NCI-H524 (cell line): Measurements from ENCODE around the gene GSTM2.

Experiments used
- DNase-seq, 2 experiments: peaks; one replicate each; lab custom pipeline; 2025; lab: John Stamatoyannopoulos, UW

Gene GSTM2

DNA sequence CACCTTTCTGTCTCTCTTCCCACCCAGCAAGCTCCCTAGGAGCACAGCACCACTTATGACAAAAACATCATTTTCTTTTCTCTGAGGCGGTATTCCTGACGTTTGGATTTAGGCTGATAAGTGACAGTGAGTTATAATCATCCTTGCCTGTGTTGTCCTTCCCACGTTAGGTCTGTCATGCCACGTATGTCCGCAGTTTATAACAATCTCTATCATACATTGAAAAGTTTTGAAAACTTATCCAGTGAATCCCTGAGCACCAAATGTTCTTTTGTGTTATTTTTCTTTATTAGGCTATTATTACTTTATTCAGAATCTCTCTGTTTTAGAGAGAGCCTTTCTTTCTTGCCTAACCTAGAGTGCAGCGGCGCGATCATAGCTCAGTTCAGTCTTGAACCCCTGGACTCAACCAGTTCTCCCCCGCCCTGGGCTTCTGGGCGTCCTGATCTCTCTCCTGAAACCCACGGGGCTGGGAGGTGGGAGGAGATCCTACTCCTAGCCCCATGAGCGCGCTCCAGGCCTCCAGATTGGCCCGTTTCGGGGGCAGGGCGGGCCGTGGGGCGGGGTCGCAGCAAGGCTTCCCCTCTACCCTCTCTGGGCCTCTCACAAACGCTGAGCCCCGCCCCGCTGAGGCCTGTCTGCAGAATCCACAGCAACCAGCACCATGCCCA is at the start of gene GSTM2:
Gene GSTM2, plus strand, starts transcription at position 606 of the 671 bp plus-strand sequence. Its CDS starts 59 bp downstream, at position 665.
- peak; percentile 60 to 77 for DNase-seq

- DNase-seq: peak; percentile 14 to 25
Observed at GRCh38 chr1:109618661-109619575, 48.9 kb upstream of the GSTM2 start.

DNA sequence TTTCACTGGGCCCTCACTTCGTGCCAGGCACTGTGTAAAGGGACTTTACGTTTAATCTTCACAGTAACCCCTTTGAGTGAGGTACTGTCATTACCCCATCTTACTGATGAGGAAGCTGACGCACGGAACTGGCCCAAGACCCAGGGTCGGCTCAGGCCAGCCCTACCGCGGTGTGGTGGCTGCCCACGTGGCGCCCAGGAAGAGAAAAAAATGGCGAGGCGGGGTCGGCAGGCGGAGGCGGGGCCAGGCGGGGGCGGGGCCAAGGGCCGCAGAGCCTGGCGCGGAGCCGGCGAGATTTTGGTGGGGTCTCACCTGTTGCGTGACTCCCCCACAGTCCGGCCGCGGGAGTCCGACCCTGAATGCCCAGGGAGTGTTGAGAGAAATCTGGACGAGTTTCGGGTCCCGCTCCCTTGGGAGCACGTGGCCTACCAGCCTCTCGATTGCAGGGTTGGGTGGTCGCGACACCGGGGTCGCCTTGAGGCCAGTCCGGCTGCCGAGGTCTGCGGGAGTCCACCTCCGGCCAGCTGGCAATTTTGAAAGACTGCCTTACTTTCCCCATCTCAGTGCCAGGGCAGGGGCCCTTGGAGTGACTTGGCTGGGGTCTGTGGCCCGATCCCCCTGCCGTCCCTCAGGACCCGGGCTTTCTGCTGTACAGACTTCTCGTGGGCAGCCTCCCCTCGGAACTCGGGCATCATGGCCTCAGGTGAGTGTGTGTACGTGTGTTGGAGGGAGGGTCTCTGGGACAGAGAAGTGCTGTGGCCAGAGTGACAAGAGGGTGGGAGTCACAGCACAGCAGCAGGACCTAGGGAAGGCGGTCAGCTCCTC is 48.1 kb upstream of the GSTM2 start, which contains the start of the genes AMPD2 and GNAT2:
Gene AMPD2, plus strand, starts transcription at position 262 of the 825 bp plus-strand sequence. CDS start 1,339 bp downstream, outside the sequence.
Gene GNAT2, minus strand, starts transcription at position 41 of the 825 bp plus-strand sequence. CDS start 6,746 bp downstream, outside the sequence.
- peak; percentile 32 to 70 for DNase-seq

DNA sequence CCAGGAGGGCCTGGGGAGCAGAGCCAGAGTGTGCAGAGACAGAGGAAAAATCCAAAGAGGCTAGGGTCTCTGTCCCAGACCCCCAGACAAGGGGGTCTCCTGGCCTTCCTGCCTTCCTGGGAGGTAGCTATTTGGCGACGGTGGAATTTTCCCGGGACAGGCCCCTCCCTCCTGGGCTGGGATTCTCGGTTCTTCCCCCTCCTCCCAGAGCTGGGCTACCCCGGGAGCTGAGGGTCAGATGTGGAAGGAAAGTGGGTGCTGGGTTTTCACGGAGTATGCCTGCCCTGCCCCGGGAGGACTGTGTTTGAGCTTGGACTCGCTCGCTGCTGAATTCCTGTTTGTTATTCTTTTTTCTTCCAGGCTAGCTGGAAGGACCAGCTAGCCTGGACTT is 47.5 kb upstream of the GSTM2 start:
- peak in 1 of 2 experiments; percentile 55 for DNase-seq

- peak; percentile 92 to 93 for DNase-seq
Observed at GRCh38 chr1:109620841-109621286, 47.0 kb upstream of the GSTM2 start.

DNA sequence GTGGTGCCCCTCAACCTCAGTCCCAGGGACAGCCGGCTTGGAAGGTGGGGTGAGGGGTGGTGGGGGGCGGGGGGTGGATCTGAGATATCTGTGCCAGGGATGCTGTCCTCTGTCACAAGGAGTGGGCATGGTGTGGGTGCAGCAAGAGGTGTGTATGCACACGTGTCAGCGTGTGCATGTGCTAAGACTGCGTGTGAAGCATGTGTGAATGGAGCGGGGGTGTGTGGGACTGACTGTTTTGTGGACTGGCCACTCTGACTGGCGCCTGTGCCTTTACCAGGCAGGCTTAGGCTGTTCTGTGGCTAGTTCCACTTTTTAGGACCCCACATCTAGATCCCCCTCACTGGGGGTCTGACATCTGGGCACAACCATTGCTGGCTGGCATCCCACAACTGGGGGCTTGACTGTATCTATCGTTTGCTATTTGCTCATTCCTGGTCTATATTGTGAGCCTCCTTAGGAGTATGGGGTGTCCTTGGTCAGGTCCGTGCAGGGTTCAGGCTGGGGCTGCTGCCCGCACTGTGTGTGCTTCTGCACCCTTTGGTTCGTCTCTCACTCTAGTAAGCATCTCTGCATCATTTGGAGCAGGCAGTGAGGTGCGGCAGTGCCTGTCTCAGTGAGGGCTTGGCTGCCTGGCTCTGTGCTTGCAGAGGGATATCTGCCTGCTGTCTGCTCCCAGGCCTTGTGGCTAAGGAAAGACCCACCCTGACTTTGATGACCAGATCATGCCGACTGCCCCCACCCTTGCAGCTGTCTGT is 46.3 kb upstream of the GSTM2 start:
- no peak for DNase-seq

DNA sequence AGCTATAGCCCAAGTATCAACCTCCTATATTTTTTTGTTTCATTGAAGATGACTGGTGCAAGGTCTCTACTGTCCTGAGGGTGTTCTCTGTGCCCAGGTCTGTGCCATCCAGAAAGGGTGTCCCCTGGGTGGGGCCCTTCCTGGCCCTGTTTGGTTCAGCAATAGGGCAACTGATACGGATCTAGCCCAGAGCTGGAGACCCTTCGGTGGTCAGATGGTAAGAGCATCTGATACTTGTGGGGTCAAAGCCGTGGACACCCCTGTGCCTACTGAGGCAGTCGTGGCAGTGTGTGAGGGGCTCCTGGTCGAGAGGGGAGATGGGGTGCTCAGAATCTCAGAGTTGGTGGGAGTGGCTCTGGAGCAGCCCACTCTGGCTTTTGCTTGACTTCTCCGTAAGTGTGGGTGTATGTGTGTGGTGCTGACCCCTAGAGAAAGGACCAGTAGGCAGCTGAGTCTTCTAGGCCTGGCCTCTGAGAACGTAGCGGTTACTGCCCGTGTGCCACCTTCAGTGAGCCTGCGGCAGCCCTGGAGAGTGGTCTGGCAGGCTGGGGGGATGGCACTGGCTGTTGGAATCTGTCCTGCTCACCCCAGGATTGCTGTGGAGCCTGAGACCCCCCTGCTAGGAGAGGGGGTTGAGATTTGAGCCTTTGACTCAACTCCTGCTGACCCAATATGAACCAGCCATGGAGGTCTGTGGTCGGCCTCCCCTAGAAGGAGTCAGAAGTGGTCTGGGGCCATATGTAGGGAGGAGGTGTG is 45.5 kb upstream of the GSTM2 start:
- DNase-seq: no peak

GRCh38 chr1:109622895-109623294 is 45.0 kb upstream of the GSTM2 start:
- no peak for DNase-seq

DNA sequence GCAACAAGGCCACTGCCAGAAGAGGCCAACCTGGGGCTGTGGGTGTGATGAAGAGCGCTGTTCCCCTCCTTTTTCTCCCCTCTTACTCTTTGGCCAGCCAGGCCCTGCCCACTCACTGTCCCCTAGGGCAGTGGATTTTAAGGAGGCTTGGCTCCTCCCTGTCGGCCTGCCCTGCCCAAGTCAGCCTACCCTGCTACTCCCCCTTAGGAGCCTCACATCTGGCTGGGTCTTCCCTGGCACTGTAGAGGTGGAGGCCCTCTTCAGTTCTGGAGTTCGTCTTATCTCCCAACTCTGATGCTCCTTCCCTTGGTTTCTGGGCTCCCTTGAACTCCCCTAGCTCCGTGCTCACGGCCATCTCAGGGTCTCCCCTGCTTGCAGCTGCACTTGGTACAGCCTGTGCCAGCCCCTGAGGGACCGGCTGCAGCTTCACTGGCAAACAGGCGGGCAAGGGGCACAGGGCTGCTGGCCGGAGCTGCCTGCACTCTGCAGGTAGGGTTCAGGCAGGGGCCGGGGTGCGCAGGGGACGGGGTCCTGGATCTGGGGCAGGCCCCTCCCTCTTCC is 44.2 kb upstream of the GSTM2 start:
- no peak for DNase-seq

DNA sequence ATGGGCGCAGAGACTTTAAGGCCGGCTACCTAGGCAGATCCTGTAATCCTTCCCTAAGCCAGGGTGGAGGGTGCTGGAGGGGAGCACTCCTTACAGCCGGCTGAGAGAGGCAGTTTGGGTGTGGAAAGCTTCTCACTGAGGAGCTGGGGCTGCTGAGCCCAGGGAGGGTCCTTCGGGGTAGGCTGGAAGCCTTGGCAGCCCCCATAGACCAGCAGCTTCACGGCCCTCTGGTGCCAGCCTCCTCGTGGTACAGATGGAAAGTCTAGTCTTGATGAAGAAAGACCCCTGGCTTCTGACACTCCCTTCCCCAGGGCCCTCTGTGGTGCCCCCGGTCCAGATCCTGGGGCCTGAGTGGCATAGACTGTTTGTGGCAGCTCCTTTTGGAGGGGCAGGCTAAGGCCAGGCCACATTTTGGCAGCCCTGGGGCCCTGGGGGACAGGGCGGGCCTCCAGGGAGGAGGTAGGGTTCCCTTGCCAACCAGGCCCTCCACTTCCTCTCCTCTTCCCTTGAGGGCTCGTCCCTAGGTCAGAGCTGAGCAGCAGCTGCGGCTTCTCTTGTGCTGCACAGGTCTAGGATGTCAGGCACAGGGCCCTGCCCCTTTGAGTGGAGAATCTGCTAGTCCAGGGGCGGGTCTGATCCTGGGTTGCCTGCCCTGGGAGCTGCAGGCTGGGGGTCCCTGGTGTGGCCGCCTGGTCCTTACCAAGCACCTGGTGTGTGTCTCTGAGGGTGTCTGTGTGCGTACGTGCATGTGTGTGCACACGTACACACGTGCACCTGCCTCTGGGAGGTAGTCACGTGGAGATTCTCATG is 43.5 kb upstream of the GSTM2 start:
- no peak for DNase-seq

DNA sequence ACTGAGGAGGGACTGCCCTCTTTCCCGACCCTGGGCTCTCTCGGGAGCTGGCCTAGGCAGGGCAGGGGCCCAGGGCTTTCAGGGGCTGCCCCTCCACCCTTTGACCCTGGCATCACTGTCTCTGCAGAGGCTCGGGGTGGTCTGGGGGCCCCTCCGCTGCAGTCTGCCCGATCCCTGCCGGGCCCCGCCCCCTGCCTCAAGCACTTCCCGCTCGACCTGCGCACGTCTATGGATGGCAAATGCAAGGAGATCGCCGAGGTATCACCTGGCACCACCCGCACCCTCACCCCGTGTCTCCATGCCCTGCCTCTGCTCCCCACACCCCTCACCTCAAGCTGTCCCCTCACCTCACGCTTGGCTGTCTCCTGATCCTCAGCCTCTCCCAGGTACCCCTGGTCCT is 42.7 kb upstream of the GSTM2 start:
- DNase-seq: no peak

DNA sequence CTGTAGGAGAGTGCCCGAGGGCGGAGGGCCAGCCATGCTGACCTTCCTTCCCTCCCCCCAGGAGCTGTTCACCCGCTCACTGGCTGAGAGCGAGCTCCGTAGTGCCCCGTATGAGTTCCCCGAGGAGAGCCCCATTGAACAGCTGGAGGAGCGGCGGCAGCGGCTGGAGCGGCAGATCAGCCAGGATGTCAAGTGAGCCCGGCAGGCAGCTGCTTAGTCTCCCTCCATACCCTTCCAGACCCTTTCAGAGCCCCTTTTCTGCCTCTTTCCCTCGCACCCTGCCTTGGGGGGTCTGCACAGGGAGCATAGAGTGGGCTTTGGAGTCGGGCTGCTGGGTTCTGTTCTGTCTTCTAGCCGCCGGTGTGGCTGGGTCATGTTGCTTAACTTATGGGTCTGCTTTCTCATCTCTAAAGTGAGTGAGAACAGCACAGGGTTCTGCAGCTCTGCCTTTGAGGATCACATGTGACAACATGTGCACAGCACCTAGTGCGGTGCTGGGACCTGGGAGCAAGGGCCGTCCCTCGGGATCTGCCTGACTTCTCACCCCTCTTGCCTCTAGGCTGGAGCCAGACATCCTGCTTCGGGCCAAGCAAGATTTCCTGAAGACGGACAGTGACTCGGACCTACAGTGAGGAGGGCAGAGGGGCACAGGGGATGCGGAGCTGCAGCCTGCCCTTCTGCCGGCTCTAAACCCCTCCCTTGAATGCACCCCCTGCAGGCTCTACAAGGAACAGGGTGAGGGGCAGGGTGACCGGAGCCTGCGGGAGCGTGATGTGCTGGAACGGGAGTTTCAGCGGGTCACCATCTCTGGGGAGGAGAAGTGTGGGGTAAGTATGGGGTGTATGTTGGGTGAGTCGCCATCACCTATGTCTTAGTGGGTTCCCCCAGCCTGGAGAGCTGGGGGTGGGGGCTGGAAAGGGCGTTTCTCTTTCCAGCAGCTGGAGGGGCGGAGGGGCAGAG is 42.0 kb upstream of the GSTM2 start:
- DNase-seq: peak in 1 of 2 experiments; percentile 23

DNA sequence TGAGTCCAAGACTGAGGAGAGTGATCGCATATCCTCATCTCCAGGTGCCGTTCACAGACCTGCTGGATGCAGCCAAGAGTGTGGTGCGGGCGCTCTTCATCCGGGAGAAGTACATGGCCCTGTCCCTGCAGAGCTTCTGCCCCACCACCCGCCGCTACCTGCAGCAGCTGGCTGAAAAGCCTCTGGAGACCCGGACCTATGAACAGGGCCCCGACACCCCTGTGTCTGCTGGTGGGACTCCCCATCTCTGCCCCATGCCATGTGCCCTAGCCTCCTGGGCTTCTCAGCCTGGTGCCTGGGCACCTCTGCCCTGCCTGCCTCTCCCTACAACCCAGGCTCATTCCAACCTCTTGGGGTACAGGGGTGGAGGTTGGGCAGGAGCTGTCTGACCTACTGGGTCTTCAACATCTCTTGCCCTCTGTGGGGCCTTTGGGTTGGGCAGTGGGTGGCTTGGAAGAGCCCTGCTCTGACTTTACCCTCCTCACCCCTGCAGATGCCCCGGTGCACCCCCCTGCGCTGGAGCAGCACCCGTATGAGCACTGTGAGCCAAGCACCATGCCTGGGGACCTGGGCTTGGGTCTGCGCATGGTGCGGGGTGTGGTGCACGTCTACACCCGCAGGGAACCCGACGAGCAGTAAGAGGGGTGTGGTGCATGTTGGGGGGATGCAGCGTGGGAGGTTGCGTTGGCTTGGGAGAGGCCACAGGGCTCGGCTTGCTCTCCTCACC is 41.0 kb upstream of the GSTM2 start:
- DNase-seq: no peak

GRCh38 chr1:109627692-109628399 is 40.0 kb upstream of the GSTM2 start:
- DNase-seq: no peak

- no peak for DNase-seq
Observed at GRCh38 chr1:109628540-109629321, 39.1 kb upstream of the GSTM2 start.
